T-helper 17 cell (primary cell): ENCODE results near the gene FRMPD4. TPM values are rescaled to one million over a fixed set of nuclear protein-coding genes. Genes with fewer than 3 reads are reported as not detected.

ENCODE experiments used
- ATAC-seq: fragments of 150-1000 bp; cut with Tn5 transposase; 2 replicates; pipeline ENCODE4 v1.10.0; 2021; ENCODE audit warnings: mild to moderate bottlenecking, moderate library complexity
- DNase-seq, 3 donors: peaks; one replicate each; pipeline versions ENCODE4 v3.0.0 to v3.0.0-alpha.2; 2020 to 2021
- H3K9me3 ChIP-seq: one replicate; pipeline ENCODE4 v1.7.0; 2013; ENCODE audit warnings: low read length, mild to moderate bottlenecking; ENCODE audit not compliant: control insufficient read depth, poor library complexity, severe bottlenecking
- H3K27ac Mint-ChIP-seq: one replicate; pipeline ENCODE4 v1.8.0; 2022; ENCODE audit warnings: mild to moderate bottlenecking, moderate library complexity, mixed read lengths
- H3K27me3 Mint-ChIP-seq: one replicate; pipeline ENCODE4 v1.8.0; 2022; ENCODE audit warnings: mixed read lengths
- H3K36me3 Mint-ChIP-seq: one replicate; pipeline ENCODE4 v1.8.0; 2022; ENCODE audit warnings: low read depth, mixed read lengths
- H3K4me1 Mint-ChIP-seq: one replicate; pipeline ENCODE4 v1.8.0; 2022; ENCODE audit warnings: mild to moderate bottlenecking, mixed read lengths
- H3K4me3 Mint-ChIP-seq: one replicate; pipeline ENCODE4 v1.8.0; 2022; ENCODE audit warnings: mild to moderate bottlenecking, moderate library complexity, mixed read lengths
- total RNA-seq, 4 donors: library from RNA in 2 of 4; stranded (reverse) in 2 of 4; gene quantifications; one replicate each; pipeline ENCODE4 v1.2.3 and lab custom pipeline; 2022 to 2026

Gene FRMPD4
- total RNA-seq, 2 donors from 2014 or later: not detected

DNA sequence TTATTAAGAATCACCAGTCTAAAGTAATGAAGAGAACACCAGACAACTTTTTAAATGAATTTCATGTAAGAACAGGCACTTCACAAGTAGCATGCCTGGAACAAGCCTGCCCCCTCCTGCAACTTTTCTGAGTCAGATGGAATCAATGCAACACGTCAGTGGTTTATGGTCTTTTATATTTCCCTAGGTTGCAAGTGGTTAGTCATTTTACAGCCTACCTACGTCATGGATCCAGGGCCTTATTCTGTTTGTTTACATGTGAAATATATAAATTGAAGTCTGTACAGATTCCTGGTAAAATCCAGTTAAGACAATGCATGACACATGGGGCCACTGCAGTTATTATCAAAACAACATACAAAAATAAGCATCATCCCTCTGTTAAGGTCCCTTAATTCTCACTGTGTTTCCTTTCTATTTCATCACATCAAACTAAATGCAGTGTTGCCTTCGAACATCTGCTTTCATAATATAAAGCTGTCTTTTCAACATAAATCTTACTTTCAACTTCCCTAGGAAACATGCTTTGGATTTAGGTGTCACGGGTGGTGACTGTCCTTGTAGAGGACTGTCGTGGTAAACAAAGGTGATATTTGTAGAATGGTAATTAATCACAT lies 309.3 kb downstream of the FRMPD4 start:
- ATAC-seq: no peak
- H3K9me3 ChIP-seq: no peaks in the 10 kb centered on the region
- no peak overlapping the region for H3K4me3 Mint-ChIP-seq
- no peak overlapping the region for H3K27ac Mint-ChIP-seq
- H3K4me1 Mint-ChIP-seq: no peaks in the 10 kb centered on the region
- H3K36me3 Mint-ChIP-seq: no peaks in the 10 kb centered on the region
- no peaks in the 10 kb centered on the region for H3K27me3 Mint-ChIP-seq
- no peak for DNase-seq

DNA sequence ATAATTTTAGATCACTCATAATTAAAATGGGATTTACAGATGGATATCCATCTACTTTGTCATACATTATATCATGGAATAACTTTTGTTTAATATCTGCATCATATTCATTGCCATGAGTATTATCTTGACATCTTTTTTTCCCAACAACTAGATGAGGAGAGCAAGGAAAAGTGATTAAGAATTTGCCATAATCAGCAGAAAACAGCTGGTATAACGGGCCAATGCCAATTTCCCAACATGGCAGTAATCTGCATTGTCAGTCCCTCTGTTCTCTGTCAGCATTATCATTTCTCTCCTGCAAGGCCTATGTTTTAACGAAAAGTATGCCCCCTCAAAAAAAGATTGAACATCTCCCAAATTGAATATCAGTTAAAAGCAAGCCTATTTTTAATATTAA lies 314.0 kb downstream of the FRMPD4 start:
- H3K9me3 ChIP-seq: no peaks in the 10 kb centered on the region
- Mint-ChIP-seq H3K36me3 (no peaks in the 10 kb centered on the region), H3K4me3 (no peak overlapping the region), H3K27me3 (no peaks in the 10 kb centered on the region), H3K4me1 (no peaks in the 10 kb centered on the region), H3K27ac (no peak overlapping the region)
- DNase-seq (no peak), ATAC-seq (no peak)

DNA sequence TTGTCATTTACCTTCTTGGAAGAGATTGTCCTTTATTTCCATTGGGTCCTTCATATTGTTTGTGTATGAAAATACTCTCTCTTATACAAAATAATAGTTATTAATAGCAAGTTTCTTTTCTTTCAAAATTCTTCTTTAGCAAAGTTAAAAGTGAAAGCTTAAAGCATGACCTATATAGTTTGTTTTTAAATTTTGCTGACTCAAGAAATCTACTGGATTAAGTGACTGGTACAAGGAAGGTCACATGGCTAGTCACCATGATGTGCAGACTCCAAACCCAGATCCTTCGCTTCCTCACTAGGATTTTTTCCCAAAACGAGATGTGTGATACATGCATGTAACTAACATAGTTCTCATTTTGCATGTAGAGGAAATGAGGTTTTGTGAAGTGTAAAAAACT lies 322.7 kb downstream of the FRMPD4 start:
- H3K4me1 Mint-ChIP-seq: no peaks in the 10 kb centered on the region
- DNase-seq (no peak), ATAC-seq (no peak)
- H3K27ac Mint-ChIP-seq: no peak overlapping the region
- H3K36me3 Mint-ChIP-seq: no peaks in the 10 kb centered on the region
- H3K9me3 ChIP-seq: no peaks in the 10 kb centered on the region
- no peak overlapping the region for H3K4me3 Mint-ChIP-seq
- H3K27me3 Mint-ChIP-seq: no peaks in the 10 kb centered on the region

DNA sequence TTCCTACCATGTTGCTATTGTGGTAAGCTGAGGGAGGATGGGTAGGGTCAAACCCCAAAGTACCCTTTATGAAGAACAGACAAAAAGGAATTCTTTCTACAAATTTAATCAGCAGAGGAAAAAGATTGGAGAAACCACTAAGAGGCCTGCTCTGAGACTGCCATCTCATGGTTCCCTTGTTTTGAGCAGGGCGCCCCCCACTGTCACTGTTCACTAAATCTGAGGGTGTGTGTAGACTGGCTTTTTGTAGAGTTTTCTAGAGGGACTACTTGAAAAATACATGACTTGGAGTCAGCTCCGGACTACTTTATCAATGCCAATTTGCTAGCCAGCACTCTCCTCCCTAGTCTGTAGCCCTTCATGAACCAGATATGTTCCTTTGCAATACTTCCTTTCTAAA lies 324.8 kb downstream of the FRMPD4 start:
- no peak overlapping the region for H3K4me3 Mint-ChIP-seq
- no peak for ATAC-seq
- H3K27me3 Mint-ChIP-seq: no peaks in the 10 kb centered on the region

DNA sequence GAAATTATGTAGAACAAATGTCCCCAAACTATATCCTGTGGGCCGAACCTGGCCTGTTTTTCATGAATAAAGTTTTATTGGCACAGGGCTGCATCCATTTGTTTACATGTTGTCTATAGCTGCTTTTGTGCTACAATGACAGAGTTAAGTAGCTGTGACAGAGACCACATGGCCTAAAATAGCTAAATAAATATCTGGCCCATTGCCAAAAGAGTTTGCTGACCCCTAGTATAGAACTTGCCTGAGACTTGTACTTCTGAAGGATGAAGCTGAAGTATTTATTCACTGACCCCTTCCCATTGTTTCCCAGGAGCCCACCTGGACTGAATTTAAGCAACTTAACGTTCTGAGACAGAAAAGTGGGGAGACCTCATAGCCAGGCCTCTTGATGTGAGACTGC lies 325.6 kb downstream of the FRMPD4 start:
- Mint-ChIP-seq H3K27ac (no peak overlapping the region), H3K4me1 (no peaks in the 10 kb centered on the region), H3K36me3 (no peaks in the 10 kb centered on the region), H3K4me3 (no peak overlapping the region), H3K27me3 (no peaks in the 10 kb centered on the region)
- ATAC-seq (no peak), DNase-seq (no peak)
- no peaks in the 10 kb centered on the region for H3K9me3 ChIP-seq

More for the DNA sequence above, 324.8 kb downstream of the FRMPD4 start:
- H3K36me3 Mint-ChIP-seq: no peaks in the 10 kb centered on the region
- DNase-seq: no peak
- no peaks in the 10 kb centered on the region for H3K4me1 Mint-ChIP-seq
- H3K27ac Mint-ChIP-seq: no peak overlapping the region
- no peaks in the 10 kb centered on the region for H3K9me3 ChIP-seq

DNA sequence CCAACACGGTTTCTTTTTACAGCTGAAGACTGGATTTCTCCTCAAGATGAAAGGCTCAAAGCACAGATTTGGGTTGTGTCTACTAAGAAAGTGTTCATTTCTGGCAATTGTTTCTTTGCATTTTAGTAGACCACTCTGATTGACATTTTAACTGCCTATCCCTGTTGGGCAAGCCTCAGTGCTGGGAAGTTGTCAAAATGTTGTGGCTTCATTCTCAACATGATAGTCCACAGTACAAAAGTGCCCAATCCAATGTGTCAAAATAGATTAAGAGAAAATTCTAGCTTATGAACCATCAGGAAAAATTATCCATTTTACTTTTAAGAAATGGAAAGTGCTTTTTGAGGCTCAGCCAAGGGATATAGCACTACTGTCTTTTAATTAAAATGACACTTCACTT lies 329.0 kb downstream of the FRMPD4 start:
- H3K27ac Mint-ChIP-seq: no peak overlapping the region
- no peak overlapping the region for H3K4me3 Mint-ChIP-seq
- no peaks in the 10 kb centered on the region for H3K27me3 Mint-ChIP-seq
- ATAC-seq (no peak), DNase-seq (no peak)
- no peaks in the 10 kb centered on the region for H3K4me1 Mint-ChIP-seq
- no peaks in the 10 kb centered on the region for H3K36me3 Mint-ChIP-seq
- no peaks in the 10 kb centered on the region for H3K9me3 ChIP-seq

DNA sequence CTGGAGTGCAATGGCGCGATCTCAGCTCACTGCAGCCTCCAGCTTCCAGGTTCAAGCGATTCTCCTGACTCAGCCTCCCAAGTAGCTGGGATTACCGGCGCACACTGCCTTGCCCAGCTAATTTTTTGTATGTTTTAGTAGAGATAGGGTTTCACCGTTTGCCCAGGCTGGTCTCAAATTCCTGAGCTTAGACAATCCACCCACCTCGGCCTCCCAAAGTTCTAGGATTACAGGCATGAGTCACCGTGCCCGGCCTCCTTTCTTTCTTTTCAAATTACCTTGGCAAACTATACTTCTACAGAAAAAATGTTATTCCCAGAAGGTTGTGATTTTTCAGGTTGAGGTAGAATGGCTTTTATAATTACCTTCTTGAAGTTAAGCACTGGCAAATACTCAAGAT lies 331.0 kb downstream of the FRMPD4 start:
- ATAC-seq (no peak), DNase-seq (no peak)
- H3K4me1 Mint-ChIP-seq: no peaks in the 10 kb centered on the region
- no peak overlapping the region for H3K4me3 Mint-ChIP-seq
- H3K9me3 ChIP-seq: no peaks in the 10 kb centered on the region
- H3K27ac Mint-ChIP-seq: no peak overlapping the region
- H3K36me3 Mint-ChIP-seq: no peaks in the 10 kb centered on the region
- no peaks in the 10 kb centered on the region for H3K27me3 Mint-ChIP-seq

DNA sequence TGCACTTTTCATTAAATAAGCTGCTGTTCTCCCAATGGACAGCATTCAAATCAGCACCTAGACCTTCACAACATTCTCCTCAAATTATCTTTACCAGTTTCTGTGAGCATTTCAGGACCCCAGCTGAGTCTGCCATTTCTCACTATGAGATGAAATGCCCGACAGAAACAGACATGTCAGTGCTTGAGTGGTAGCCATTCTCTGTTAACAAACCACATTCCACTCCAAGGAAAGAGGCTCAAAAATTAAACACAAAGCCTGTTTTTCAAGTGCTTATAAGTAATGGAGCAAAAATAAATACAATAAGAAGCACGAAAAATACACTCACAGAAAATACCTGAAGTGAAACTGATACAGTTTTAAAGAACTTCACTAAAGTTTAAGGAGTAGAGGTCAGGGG lies 332.8 kb downstream of the FRMPD4 start:
- no peaks in the 10 kb centered on the region for H3K4me1 Mint-ChIP-seq
- ATAC-seq (no peak), DNase-seq (no peak)
- H3K9me3 ChIP-seq: no peaks in the 10 kb centered on the region
- H3K4me3 Mint-ChIP-seq: no peak overlapping the region
- no peak overlapping the region for H3K27ac Mint-ChIP-seq
- H3K36me3 Mint-ChIP-seq: no peaks in the 10 kb centered on the region
- no peaks in the 10 kb centered on the region for H3K27me3 Mint-ChIP-seq

DNA sequence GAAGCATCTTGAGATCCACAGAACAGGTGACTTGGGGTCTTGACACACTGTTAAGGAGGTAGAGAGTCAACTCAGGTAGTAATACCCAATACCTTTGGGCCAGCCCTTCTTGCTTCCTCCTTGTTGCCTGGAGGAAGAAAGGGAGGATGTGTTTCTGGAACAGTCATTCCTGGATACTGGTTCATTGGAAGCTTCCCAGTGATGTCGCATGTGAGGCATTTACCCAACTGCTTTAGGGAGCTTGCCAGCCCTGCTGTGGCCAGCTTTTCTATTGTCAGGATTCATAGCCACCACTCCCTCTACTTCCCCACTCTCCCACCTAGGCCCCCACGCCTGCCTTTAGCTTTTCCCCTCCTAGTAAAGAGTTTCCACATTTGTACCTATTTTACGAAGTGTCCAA lies 342.7 kb downstream of the FRMPD4 start:
- H3K4me1 Mint-ChIP-seq: no peaks in the 10 kb centered on the region
- DNase-seq: no peak
- no peak overlapping the region for H3K27ac Mint-ChIP-seq
- H3K27me3 Mint-ChIP-seq: no peaks in the 10 kb centered on the region
- H3K9me3 ChIP-seq: no peaks in the 10 kb centered on the region
- ATAC-seq: no peak
- H3K36me3 Mint-ChIP-seq: no peaks in the 10 kb centered on the region
- H3K4me3 Mint-ChIP-seq: no peak overlapping the region

DNA sequence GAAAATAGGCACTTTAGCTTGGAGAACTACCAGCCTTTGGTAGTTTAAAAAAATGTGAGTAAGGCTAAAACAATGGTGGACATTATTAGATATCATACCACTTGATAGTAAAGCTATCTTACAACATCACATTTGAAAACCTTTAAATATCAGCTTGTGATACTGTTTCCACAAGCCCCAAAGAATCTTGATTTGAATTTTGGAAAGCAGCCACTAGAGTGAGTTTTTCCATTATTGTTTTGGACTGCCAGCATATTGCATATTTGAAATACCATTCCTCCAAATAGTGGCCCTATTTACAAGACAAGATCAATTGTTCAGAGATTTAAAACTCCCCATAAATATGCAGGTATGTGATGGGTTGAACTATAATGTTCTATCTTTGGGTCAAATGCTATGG lies 349.9 kb downstream of the FRMPD4 start:
- ATAC-seq (no peak), DNase-seq (no peak)

DNA sequence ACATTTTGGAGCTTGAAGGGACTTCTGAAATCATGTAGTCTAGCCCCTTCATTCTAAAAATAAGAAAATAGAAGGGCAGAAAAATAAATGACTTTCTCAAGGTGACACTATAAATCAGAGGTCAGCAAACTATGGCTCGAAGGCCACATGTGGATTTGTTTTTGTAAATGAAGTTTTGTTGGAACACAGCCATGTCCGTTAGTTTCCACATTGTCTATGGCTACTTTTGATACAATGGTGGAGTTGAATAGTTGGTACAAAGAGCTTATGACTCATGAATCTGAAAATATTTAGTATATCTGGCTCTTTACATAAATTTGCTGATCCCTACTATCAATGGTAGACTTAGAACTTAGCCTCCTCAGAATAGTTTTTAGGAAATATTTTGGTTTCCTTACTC lies 350.5 kb downstream of the FRMPD4 start:
- ATAC-seq (no peak), DNase-seq (no peak)
- Mint-ChIP-seq H3K27ac (no peak overlapping the region), H3K4me1 (no peaks in the 10 kb centered on the region), H3K4me3 (no peak overlapping the region), H3K36me3 (no peaks in the 10 kb centered on the region), H3K27me3 (no peaks in the 10 kb centered on the region)
- H3K9me3 ChIP-seq: no peaks in the 10 kb centered on the region

More for the DNA sequence above, 349.9 kb downstream of the FRMPD4 start:
- H3K27me3 Mint-ChIP-seq: no peaks in the 10 kb centered on the region
- H3K4me3 Mint-ChIP-seq: no peak overlapping the region
- no peaks in the 10 kb centered on the region for H3K9me3 ChIP-seq
- no peaks in the 10 kb centered on the region for H3K4me1 Mint-ChIP-seq
- H3K36me3 Mint-ChIP-seq: no peaks in the 10 kb centered on the region
- H3K27ac Mint-ChIP-seq: no peak overlapping the region

DNA sequence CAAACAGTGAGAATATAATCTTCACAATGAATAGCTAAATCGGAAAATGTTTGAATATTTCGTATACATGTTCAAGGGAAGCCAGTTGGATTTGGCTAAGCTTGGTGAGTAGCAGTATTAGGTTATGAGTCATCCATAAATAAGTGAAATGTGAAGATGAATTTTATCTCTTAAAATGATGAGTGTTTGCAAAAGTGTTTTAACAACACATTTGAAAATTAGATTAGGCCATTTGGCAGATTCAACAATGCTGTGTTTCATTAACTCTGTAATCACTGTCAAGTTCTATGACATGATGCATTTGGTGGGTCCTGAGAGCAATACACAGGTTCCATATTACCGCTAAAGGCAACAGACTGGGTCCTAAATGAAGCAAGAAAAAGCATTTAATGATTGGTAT lies 351.1 kb downstream of the FRMPD4 start:
- H3K27me3 Mint-ChIP-seq: no peaks in the 10 kb centered on the region
- no peak overlapping the region for H3K4me3 Mint-ChIP-seq
- DNase-seq (no peak), ATAC-seq (no peak)
- no peaks in the 10 kb centered on the region for H3K9me3 ChIP-seq
- no peaks in the 10 kb centered on the region for H3K36me3 Mint-ChIP-seq
- H3K4me1 Mint-ChIP-seq: no peaks in the 10 kb centered on the region
- H3K27ac Mint-ChIP-seq: no peak overlapping the region

DNA sequence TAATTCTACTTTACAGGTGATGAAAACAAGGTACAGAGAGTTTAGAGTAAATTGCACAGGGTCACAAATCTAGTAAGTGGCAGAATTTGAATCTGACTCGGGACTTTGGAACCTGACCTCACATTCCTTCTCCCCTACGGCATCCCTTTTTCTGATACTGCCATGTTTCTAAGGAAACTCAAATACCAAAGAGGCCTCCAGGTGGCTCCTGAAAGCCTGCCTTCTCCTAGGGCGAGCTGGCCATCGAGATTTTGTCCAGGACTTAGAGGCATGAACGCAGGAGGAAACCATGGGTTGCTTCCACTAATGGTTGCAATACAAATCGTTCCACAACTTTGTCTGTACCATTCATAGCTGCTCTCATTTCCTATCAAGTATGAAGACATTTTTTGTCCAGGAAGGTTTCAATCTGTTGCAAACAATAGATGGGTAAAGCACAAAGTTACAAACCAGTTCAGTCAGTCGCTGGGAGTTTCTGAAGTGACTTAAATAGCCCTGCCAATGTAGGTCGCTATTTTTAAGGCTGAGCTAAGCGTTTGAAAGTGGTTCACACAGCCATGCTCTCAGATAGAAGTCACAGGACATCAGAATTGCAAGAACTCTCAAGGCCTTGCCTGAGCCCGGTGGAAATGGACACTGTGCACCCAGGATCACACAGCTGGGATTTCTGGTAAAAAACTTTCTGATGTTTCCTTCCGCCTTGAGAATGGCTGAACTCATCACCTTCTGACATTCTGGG lies 356.3 kb downstream of the FRMPD4 start:
- Mint-ChIP-seq H3K4me1 (no peaks in the 10 kb centered on the region), H3K27ac (no peak overlapping the region), H3K36me3 (no peaks in the 10 kb centered on the region), H3K4me3 (no peak overlapping the region), H3K27me3 (no peaks in the 10 kb centered on the region)
- ATAC-seq (no peak), DNase-seq (no peak)
- no peaks in the 10 kb centered on the region for H3K9me3 ChIP-seq

DNA sequence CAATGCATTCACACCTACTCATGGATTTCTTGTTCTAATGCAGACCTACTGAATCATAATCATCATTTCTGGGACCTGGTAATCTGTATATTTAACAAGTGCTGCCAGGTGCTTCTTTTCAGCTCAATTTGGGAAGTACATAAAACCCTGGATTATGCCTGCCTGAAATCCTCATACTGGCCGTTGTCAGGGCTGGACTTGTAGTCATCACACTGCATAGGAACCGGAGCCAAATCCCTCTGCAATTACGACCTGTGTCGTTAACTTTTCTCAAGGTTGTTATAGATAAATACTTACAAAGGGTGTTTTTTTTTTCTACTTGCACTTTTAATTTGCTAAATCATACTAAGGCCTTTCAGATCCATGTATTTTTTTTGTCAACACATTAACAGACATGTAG lies 358.1 kb downstream of the FRMPD4 start:
- ATAC-seq: no peak
- no peaks in the 10 kb centered on the region for H3K27me3 Mint-ChIP-seq
- no peak for DNase-seq
- H3K9me3 ChIP-seq: no peaks in the 10 kb centered on the region
- no peaks in the 10 kb centered on the region for H3K4me1 Mint-ChIP-seq
- no peak overlapping the region for H3K4me3 Mint-ChIP-seq
- H3K36me3 Mint-ChIP-seq: no peaks in the 10 kb centered on the region
- no peak overlapping the region for H3K27ac Mint-ChIP-seq
